NCI-H82 treated with DMSO at 0.1 percent for 48 hours (cell line): ENCODE results near the gene COPA.
"Not testable (repeated sequence)": the region's sequence is repeated elsewhere in the genome, so short reads cannot be mapped to it uniquely, and the experiment has no call there.

ENCODE experiments used
- DNase-seq: peaks from one replicate; lab custom pipeline; 2025; ENCODE audit not compliant: unreplicated experiment; lab: John Stamatoyannopoulos, UW

Gene COPA

DNA sequence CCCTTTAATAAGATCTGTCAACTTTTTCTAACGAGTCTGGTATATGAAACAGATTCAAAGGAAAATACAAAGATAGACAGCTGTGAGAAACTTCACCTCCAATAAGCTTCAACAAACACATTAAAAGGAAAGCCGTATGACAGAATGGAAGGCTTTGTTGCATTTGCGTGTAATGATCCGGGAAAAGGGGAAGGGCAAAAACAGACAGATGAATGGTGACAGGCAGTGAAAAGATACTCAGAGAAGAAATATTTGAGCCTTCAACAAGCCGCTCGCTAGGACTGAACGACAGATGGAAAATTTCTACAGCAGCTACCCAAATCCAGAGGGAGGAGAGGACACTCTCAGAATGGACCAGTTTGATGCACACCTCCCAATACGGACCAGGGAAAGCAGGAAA lies 14.9 kb downstream of the COPA start:
- no peak for DNase-seq

GRCh38 chr1:160326418-160326817 lies 16.6 kb downstream of the COPA start:
- DNase-seq: no peak

- DNase-seq: no peak
Measured at GRCh38 chr1:160325252-160325651, 17.8 kb downstream of the COPA start.

GRCh38 chr1:160322831-160323230 lies 20.2 kb downstream of the COPA start:
- no peak for DNase-seq

DNA sequence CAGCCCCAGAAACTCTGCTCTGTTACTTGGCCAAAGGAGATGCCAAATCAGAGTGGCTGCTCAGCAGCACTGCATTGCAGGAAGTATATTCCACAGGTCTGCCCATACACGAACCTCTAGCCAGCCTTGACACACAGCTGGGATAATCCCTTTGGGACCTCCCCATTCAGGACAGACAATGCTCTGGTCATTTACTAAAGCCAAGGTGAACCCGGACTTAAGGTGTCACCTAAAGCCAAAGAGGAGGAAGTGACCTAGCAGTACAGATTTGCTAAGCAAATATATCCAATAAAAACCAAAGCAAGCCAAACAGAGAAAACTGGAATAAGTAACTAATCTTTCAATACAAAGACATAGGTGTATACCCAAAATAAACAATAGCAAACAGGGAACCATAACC lies 27.7 kb downstream of the COPA start:
- DNase-seq: no peak

- DNase-seq: no peak
Measured at GRCh38 chr1:160309571-160309970, 33.5 kb downstream of the COPA start.

GRCh38 chr1:160309185-160309557 lies 33.9 kb downstream of the COPA start:
- DNase-seq: no peak

DNA sequence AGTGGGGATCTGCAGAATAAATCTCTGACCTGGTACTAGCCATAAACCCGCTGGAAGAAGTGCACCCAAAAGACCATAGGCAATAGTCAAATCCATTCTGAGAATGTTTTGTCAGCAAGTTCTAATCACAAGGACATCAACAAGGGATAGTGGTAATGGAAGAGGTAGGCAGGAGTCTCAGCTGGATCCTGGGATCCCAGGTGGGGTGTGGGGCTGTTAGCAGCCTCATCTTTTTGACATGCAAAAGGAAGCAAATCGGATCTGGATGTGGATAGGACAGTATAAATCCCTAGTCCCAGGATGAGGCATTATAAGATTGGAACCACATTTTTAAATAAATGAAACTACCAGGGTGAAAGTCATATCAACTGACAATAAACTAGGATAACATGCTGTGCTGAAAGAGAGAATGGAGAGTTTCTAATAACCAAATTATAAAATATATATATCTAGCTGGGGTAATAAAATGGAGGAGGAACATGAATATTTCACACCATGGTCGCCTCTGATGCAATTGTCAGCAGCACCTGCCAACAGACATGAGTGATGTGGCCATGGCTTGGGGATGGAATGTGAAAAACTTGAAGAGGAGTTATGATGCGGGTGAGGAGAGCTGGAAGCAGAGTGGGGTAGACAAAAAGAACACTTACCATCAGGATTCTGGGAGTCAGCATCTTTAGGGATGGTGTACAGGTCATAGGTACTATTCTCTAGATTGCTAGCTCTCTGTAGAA lies 34.4 kb downstream of the COPA start:
- DNase-seq: no peak

GRCh38 chr1:160307118-160307791 lies 35.8 kb downstream of the COPA start:
- DNase-seq: no peak

DNA sequence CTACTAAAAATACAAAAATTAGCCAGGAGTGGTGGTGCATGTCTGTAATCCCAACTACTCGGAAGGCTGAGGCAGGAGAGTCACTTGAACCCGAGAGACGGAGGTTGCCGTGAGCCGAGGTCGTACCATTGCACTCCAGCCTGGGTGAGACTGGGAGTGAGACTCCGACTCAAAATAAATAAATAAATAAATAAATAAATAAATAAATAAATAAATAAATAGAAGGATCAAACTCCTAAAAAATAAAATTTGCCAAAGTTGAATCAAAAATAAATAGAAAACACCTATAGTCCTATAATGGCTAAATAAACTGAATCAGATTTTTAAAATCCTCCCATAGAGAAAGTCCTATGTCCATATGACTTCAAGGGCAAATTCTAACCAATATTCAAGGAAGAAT lies 42.9 kb downstream of the COPA start:
- no peak for DNase-seq

DNA sequence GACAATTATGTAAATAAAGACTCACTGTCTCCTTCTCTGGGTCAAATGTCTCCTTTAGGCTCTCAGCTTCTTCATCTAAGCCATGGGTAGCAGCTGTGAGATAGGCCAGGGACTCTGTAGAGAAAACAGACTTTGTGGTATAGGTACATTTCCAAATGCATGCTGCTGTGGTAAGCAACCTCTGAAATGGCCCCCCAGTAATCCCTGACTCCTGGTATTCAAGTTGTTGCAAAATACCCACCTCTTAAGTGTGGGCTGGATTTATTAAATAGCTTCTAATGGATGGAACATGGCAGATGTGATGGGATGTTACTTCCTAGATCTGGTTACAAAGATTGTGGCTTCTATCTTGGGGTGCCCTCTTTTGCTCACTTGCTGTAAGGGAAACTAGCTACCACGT lies 47.0 kb downstream of the COPA start:
- no peak for DNase-seq

DNA sequence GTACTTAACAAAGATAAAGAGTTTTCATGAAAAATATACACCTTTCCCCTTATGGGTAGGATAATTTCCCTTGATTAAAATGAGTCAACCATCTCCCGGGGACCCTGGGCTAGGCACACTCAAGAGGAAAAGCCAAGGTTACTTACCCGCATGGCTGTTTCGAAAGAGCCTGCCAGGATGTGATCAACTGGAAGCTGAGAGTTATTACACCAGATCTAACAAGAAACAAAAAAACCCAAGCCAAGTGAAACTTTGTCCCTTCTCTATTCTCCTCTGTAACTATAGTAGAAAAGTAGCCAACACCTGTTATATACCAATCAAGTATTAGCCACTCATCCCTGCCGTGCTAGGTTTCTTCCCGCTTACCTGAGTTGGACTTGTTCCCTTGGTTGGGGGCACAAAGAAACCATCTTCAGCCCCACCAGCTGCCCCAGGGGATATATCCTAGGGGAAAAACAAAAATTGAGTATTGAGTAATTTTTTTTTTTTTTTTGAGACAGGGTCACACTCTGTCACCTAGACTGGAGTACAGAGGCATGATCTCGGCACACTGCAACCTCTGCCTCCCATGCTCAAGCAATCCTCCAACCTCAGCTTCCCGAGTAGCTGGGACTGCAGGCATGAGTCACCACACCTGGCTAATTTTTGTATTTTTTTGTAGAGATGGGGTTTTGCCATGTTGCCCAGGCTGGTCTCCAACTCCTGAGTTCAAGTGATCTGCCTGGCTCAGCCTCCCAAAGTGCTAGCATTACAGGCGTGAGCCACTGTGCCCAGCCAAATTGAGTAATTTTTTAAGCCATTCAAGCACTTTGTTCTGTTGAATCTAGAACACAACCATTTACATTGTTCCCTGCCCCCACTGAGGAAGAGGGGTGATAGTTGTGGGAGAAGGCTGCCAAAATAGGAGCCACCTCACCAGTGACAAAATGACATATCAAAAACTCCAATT lies 49.8 kb downstream of the COPA start:
- DNase-seq: no peak

GRCh38 chr1:160291248-160292220 lies 51.5 kb downstream of the COPA start:
- peak; percentile 67 for DNase-seq

- DNase-seq: not testable (repeated sequence)
Measured at GRCh38 chr1:160287769-160288168, 55.3 kb downstream of the COPA start.

DNA sequence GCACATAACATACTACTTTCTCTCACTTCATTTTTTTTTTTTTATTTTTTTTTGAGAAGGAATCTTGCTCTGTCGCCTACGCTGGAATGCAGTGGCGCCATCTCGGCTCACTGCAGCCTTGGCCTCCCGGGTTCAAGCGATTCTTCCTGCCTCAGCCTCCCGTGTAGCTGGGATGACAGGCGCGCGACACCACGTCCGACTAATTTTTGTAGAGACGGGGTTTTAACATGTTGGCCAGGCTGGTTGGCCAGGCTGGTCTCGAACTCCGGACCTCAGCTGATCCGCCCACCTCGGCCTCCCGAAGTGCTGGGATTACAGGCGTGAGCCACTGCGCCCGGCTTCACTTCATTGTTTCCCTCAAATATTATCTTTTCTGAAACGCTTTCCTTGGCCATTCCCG lies 57.5 kb downstream of the COPA start:
- DNase-seq: no peak

- peak; percentile 79 for DNase-seq
Measured at GRCh38 chr1:160284782-160285344, 58.2 kb downstream of the COPA start, which contains the start of gene PEX19. PEX19 (minus strand) TSS chr1:160285133; CDS start chr1:160285124, 9 bp downstream.

DNA sequence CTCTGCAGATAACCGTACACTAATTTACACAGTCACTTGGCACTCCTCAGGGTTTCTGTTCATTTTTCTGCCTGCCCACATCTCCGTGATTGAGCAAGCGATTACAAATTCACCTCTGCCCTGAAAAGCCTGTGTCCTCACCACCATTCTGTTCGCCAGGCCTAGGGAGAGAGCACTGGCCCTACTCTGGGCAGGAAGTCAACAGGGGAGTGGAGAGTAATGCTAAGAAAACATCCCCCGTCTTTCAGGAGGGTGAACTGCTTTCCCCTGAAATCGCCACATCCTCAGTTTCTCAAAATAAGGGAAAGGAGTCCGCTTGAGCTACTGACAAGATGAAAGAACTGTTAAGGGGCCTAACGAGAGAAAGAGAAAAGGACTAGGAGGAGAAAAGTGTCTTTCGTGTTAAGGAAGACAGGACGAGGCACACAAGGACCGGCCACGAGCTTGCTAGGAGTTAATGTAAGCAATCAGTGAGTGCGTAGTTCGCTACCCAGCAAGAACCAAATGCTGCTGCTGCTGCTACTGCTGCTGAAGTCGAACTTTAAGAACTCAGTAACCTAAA lies 58.7 kb downstream of the COPA start:
- no peak for DNase-seq

DNA sequence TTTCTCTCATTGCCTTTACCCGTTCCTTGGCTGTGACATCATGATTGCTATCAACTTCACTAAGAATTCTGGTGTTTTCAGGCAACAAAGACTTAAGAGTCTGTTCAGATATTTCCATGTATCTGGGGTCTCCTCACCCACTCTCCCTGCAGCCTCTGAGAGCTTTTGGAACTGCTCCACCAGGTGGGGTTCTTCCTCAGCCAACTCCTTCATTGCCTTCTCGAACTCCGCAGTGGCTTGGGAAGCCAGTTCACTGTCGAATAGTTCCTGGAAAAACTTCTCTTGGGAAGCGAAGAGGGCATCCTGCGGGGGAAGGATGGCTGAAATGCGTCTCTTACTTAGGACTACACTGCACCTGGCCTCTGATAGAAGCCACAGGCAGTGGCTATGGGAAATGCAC lies 60.2 kb downstream of the COPA start:
- no peak for DNase-seq

- DNase-seq: no peak
Measured at GRCh38 chr1:160277987-160278386, 65.1 kb downstream of the COPA start.

DNA sequence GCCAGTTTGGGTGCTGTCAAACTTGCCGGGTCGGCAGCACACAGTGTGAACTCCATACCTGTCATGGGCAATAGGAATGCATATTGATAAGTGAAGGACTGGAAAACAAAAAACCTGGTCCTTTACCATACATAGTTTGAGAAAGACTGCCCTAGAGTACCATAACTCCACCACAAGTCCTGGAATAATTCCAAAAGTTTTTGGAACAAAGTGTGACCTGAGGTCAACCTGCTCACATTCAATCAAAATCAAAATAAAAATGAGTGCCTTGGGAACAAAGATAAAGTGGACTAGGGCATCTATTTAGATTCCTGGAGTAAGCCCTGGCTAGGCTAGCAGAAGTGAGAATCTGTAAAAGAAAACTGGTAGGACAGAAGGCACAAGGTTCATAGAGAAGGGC lies 65.7 kb downstream of the COPA start:
- no peak for DNase-seq
